Central memory CD8-positive, alpha-beta T cell (primary cell): ENCODE results near the gene SPPL3.

Experiments used
- ATAC-seq: fragments of 150-1000 bp; cut with Tn5 transposase; replicated peaks from 2 replicates; pipeline ENCODE4 v1.10.0; 2022; ENCODE audit warnings: mild to moderate bottlenecking, moderate FRiP score, moderate number of reproducible peaks; ENCODE audit not compliant: poor library complexity, severe bottlenecking; ENCODE audit errors: extremely low read depth
- DNase-seq, 2 donors: peaks; one replicate each; pipeline ENCODE4 v3.0.0; 2021; ENCODE audit warnings: low spot score in 2 of 2
- H3K27ac Mint-ChIP-seq: one replicate; pipeline ENCODE4 v1.8.0; 2022; ENCODE audit warnings: low read depth, mild to moderate bottlenecking, moderate library complexity, mixed read lengths
- H3K27me3 Mint-ChIP-seq: one replicate; pipeline ENCODE4 v1.8.0; 2022; ENCODE audit warnings: mixed read lengths
- H3K36me3 Mint-ChIP-seq: one replicate; pipeline ENCODE4 v1.8.0; 2022; ENCODE audit warnings: mild to moderate bottlenecking, moderate library complexity, mixed read lengths; ENCODE audit not compliant: insufficient read depth
- H3K4me1 Mint-ChIP-seq: one replicate; pipeline ENCODE4 v1.8.0; 2022; ENCODE audit warnings: mixed read lengths
- H3K4me3 Mint-ChIP-seq: one replicate; pipeline ENCODE4 v1.8.0; 2022; ENCODE audit warnings: mild to moderate bottlenecking, moderate library complexity, mixed read lengths
- H3K9me3 Mint-ChIP-seq: one replicate; pipeline ENCODE4 v1.8.0; 2022; ENCODE audit warnings: mixed read lengths

Gene SPPL3

GRCh38 chr12:120720987-120721801, 183.0 kb downstream of the SPPL3 start:
- Mint-ChIP-seq H3K4me3 (no peak overlapping the region), H3K36me3 (peaks cover 19% of the 10 kb centered on the region), H3K4me1 (peaks cover 20% of the 10 kb centered on the region), H3K27ac (no peak overlapping the region), H3K9me3 (no peaks in the 10 kb centered on the region), H3K27me3 (no peaks in the 10 kb centered on the region)
- ATAC-seq: no peak
- no peak for DNase-seq

- H3K9me3 Mint-ChIP-seq: no peaks in the 10 kb centered on the region
- no peaks in the 10 kb centered on the region for H3K27me3 Mint-ChIP-seq
- DNase-seq (no peak), ATAC-seq (no peak)
- peaks cover 21% of the 10 kb centered on the region for H3K36me3 Mint-ChIP-seq
- peaks cover 17% of the 10 kb centered on the region for H3K4me1 Mint-ChIP-seq
- H3K4me3 Mint-ChIP-seq: no peak overlapping the region
- H3K27ac Mint-ChIP-seq: no peak overlapping the region
These were observed 183.7 kb downstream of the SPPL3 start for GRCh38 chr12:120720234-120720986.

- Mint-ChIP-seq H3K27me3 (no peaks in the 10 kb centered on the region), H3K4me3 (no peak overlapping the region), H3K36me3 (peaks cover 21% of the 10 kb centered on the region), H3K27ac (no peak overlapping the region), H3K4me1 (peaks cover 10% of the 10 kb centered on the region), H3K9me3 (no peaks in the 10 kb centered on the region)
- no peak for DNase-seq
- ATAC-seq: no peak
These were observed 184.5 kb downstream of the SPPL3 start for GRCh38 chr12:120719496-120720233.

GRCh38 chr12:120719072-120719471, 185.1 kb downstream of the SPPL3 start:
- DNase-seq (no peak), ATAC-seq (no peak)
- peaks cover 22% of the 10 kb centered on the region for H3K36me3 Mint-ChIP-seq
- peaks cover 7% of the 10 kb centered on the region for H3K4me1 Mint-ChIP-seq
- no peaks in the 10 kb centered on the region for H3K9me3 Mint-ChIP-seq
- H3K27ac Mint-ChIP-seq: no peak overlapping the region
- H3K27me3 Mint-ChIP-seq: no peaks in the 10 kb centered on the region
- H3K4me3 Mint-ChIP-seq: no peak overlapping the region

- DNase-seq: no peak
- H3K4me1 Mint-ChIP-seq: peaks cover 12% of the 10 kb centered on the region
- no peak overlapping the region for H3K27ac Mint-ChIP-seq
- no peaks in the 10 kb centered on the region for H3K9me3 Mint-ChIP-seq
- no peak overlapping the region for H3K4me3 Mint-ChIP-seq
- peaks cover 24% of the 10 kb centered on the region for H3K36me3 Mint-ChIP-seq
- no peak for ATAC-seq
- no peaks in the 10 kb centered on the region for H3K27me3 Mint-ChIP-seq
These were observed 186.1 kb downstream of the SPPL3 start for GRCh38 chr12:120718055-120718454.

- ATAC-seq (peak; percentile 77), DNase-seq (peak; percentile 35 to 67)
- Mint-ChIP-seq H3K9me3 (no peaks in the 10 kb centered on the region), H3K4me1 (peaks cover 35% of the 10 kb centered on the region), H3K36me3 (peaks cover 18% of the 10 kb centered on the region), H3K27me3 (no peaks in the 10 kb centered on the region), H3K27ac (no peak overlapping the region), H3K4me3 (no peak overlapping the region)
These were observed 190.2 kb downstream of the SPPL3 start for GRCh38 chr12:120713861-120714482.

- DNase-seq: no peak
- Mint-ChIP-seq H3K36me3 (peaks cover 13% of the 10 kb centered on the region), H3K4me3 (no peak overlapping the region), H3K9me3 (no peaks in the 10 kb centered on the region), H3K4me1 (peaks cover 28% of the 10 kb centered on the region), H3K27me3 (no peaks in the 10 kb centered on the region), H3K27ac (no peak overlapping the region)
- ATAC-seq: no peak
These were observed 191.5 kb downstream of the SPPL3 start for GRCh38 chr12:120712610-120713009.
